Natural killer cell treated with Interleukin-12 subunit alpha and Interleukin-12 subunit beta and Interleukin-15 and Interleukin-18, amount 100 ng/mL, for 72 hours (primary cell): ENCODE measurements around the gene PELI1. TPM values are rescaled to one million over a fixed set of nuclear protein-coding genes. Genes with fewer than 3 reads are reported as not detected.

Experiments
- ATAC-seq, 2 donors: fragments of 150-1000 bp; cut with Tn5 transposase in 1 of 2; sonication (Bioruptor Pico), chemical (Tn5 transposase) in 1 of 2; 2 replicates each; pipeline ENCODE4 v1.10.0; 2021
- DNase-seq: peaks from one replicate; pipeline ENCODE4 v3.0.0; 2022; ENCODE audit warnings: low spot score
- H3K27ac Mint-ChIP-seq, 2 donors: 1 replicate in 1 of 2; 2 replicates in 1 of 2; pipeline ENCODE4 v1.8.0; 2022; ENCODE audit warnings: mixed read lengths in 2 of 2, mild to moderate bottlenecking in 1 of 2, moderate library complexity in 1 of 2
- H3K27me3 Mint-ChIP-seq, 2 donors: 1 replicate in 1 of 2; 2 replicates in 1 of 2; pipeline ENCODE4 v1.8.0; 2022; ENCODE audit warnings: mixed read lengths in 2 of 2
- H3K36me3 Mint-ChIP-seq: one replicate; pipeline ENCODE4 v1.8.0; 2022; ENCODE audit warnings: mixed read lengths
- H3K4me1 Mint-ChIP-seq, 2 donors: 1 replicate in 1 of 2; 2 replicates in 1 of 2; pipeline ENCODE4 v1.8.0; 2022; ENCODE audit warnings: low read depth in 2 of 2, mixed read lengths in 2 of 2, mild to moderate bottlenecking in 1 of 2
- H3K4me3 Mint-ChIP-seq: one replicate; pipeline ENCODE4 v1.8.0; 2022; ENCODE audit warnings: mixed read lengths
- H3K9me3 Mint-ChIP-seq: 2 replicates; pipeline ENCODE4 v1.8.0; 2022; ENCODE audit warnings: mixed read lengths
- total RNA-seq, 2 donors: library from RNA; stranded (reverse); gene quantifications; one replicate each; pipeline ENCODE4 v1.2.3, GENCODE V29; 2022

The PELI1 gene
- total RNA-seq, 2 donors from 2014 or later: 51.1 to 64.1 TPM

- no peak for ATAC-seq
- H3K4me1 Mint-ChIP-seq: peaks cover 0 to 2% of the 10 kb centered on the region in 2 donors
- peaks cover 0 to 4% of the 10 kb centered on the region in 2 donors for H3K27me3 Mint-ChIP-seq
- DNase-seq: no peak
- no peak overlapping the region for H3K27ac Mint-ChIP-seq
- no peaks in the 10 kb centered on the region for H3K36me3 Mint-ChIP-seq
- no peak overlapping the region for H3K4me3 Mint-ChIP-seq
- no peaks in the 10 kb centered on the region for H3K9me3 Mint-ChIP-seq
Observed at GRCh38 chr2:64168756-64169155, 24.5 kb upstream of the PELI1 start.

GRCh38 chr2:64168201-64168600 lies 24.0 kb upstream of the PELI1 start:
- H3K36me3 Mint-ChIP-seq: no peaks in the 10 kb centered on the region
- H3K27ac Mint-ChIP-seq: peak overlapping the region in 1 of 2 donors; percentile 19
- no peak overlapping the region for H3K4me3 Mint-ChIP-seq
- H3K27me3 Mint-ChIP-seq: peaks cover 0 to 4% of the 10 kb centered on the region in 2 donors
- no peaks in the 10 kb centered on the region for H3K4me1 Mint-ChIP-seq
- no peak for ATAC-seq
- no peaks in the 10 kb centered on the region for H3K9me3 Mint-ChIP-seq
- no peak for DNase-seq

- no peak overlapping the region for H3K4me3 Mint-ChIP-seq
- peaks cover 0 to 4% of the 10 kb centered on the region in 2 donors for H3K27me3 Mint-ChIP-seq
- no peaks in the 10 kb centered on the region for H3K36me3 Mint-ChIP-seq
- DNase-seq: no peak
- no peak for ATAC-seq
- H3K4me1 Mint-ChIP-seq: no peaks in the 10 kb centered on the region
- no peaks in the 10 kb centered on the region for H3K9me3 Mint-ChIP-seq
- no peak overlapping the region for H3K27ac Mint-ChIP-seq
Observed at GRCh38 chr2:64166637-64167420, 22.6 kb upstream of the PELI1 start.

GRCh38 chr2:64166212-64166611 lies 22.0 kb upstream of the PELI1 start:
- no peak overlapping the region for H3K4me3 Mint-ChIP-seq
- DNase-seq: no peak
- no peak for ATAC-seq
- H3K4me1 Mint-ChIP-seq: no peaks in the 10 kb centered on the region
- H3K9me3 Mint-ChIP-seq: no peaks in the 10 kb centered on the region
- peaks cover 0 to 4% of the 10 kb centered on the region in 2 donors for H3K27me3 Mint-ChIP-seq
- H3K36me3 Mint-ChIP-seq: no peaks in the 10 kb centered on the region
- H3K27ac Mint-ChIP-seq: no peak overlapping the region

- Mint-ChIP-seq H3K4me3 (no peak overlapping the region), H3K9me3 (no peaks in the 10 kb centered on the region), H3K4me1 (no peaks in the 10 kb centered on the region), H3K36me3 (no peaks in the 10 kb centered on the region), H3K27ac (no peak overlapping the region), H3K27me3 (peaks cover 0 to 4% of the 10 kb centered on the region in 2 donors)
- DNase-seq: no peak
- ATAC-seq: no peak
Observed at GRCh38 chr2:64165706-64166105, 21.5 kb upstream of the PELI1 start.

- H3K27me3 Mint-ChIP-seq: peaks cover 0 to 4% of the 10 kb centered on the region in 2 donors
- H3K9me3 Mint-ChIP-seq: no peaks in the 10 kb centered on the region
- no peak for DNase-seq
- H3K4me3 Mint-ChIP-seq: no peak overlapping the region
- H3K4me1 Mint-ChIP-seq: no peaks in the 10 kb centered on the region
- no peak for ATAC-seq
- H3K27ac Mint-ChIP-seq: no peak overlapping the region
- no peaks in the 10 kb centered on the region for H3K36me3 Mint-ChIP-seq
Observed at GRCh38 chr2:64164629-64165028, 20.4 kb upstream of the PELI1 start.

GRCh38 chr2:64162516-64162915 lies 18.3 kb upstream of the PELI1 start:
- Mint-ChIP-seq H3K4me3 (no peak overlapping the region), H3K36me3 (no peaks in the 10 kb centered on the region)

GRCh38 chr2:64157792-64158191 lies 13.6 kb upstream of the PELI1 start:
- Mint-ChIP-seq H3K4me3 (no peak overlapping the region), H3K9me3 (no peaks in the 10 kb centered on the region), H3K4me1 (no peaks in the 10 kb centered on the region), H3K27ac (no peak overlapping the region), H3K27me3 (peaks cover 14 to 21% of the 10 kb centered on the region in 2 donors), H3K36me3 (no peaks in the 10 kb centered on the region)
- DNase-seq (no peak), ATAC-seq (no peak)

More at GRCh38 chr2:64162516-64162915, 18.3 kb upstream of the PELI1 start:
- ATAC-seq: no peak
- no peak overlapping the region for H3K27ac Mint-ChIP-seq
- H3K4me1 Mint-ChIP-seq: no peaks in the 10 kb centered on the region
- H3K27me3 Mint-ChIP-seq: peaks cover 0 to 2% of the 10 kb centered on the region in 2 donors
- no peaks in the 10 kb centered on the region for H3K9me3 Mint-ChIP-seq
- DNase-seq: no peak

- Mint-ChIP-seq H3K4me1 (no peaks in the 10 kb centered on the region), H3K27me3 (peaks cover 16 to 21% of the 10 kb centered on the region in 2 donors), H3K4me3 (no peak overlapping the region), H3K9me3 (no peaks in the 10 kb centered on the region), H3K27ac (peak overlapping the region in 1 of 2 donors; percentile 11), H3K36me3 (no peaks in the 10 kb centered on the region)
- ATAC-seq (no peak), DNase-seq (no peak)
Observed at GRCh38 chr2:64153811-64154210, 9.6 kb upstream of the PELI1 start.

- Mint-ChIP-seq H3K4me3 (no peak overlapping the region), H3K27me3 (peaks cover 12 to 21% of the 10 kb centered on the region in 2 donors), H3K4me1 (no peaks in the 10 kb centered on the region), H3K27ac (no peak overlapping the region), H3K36me3 (no peaks in the 10 kb centered on the region), H3K9me3 (no peaks in the 10 kb centered on the region)
- DNase-seq (no peak), ATAC-seq (no peak)
Observed at GRCh38 chr2:64151476-64151875, 7.3 kb upstream of the PELI1 start.

GRCh38 chr2:64145714-64146113 lies 1.5 kb upstream of the PELI1 start:
- Mint-ChIP-seq H3K4me3 (no peak overlapping the region), H3K4me1 (peaks cover 18 to 31% of the 10 kb centered on the region in 2 donors), H3K27me3 (no peaks in the 10 kb centered on the region), H3K36me3 (peaks cover 7% of the 10 kb centered on the region), H3K27ac (no peak overlapping the region), H3K9me3 (no peaks in the 10 kb centered on the region)
- ATAC-seq: no peak
- DNase-seq: no peak

GRCh38 chr2:64145119-64145518 lies 899 bp upstream of the PELI1 start:
- DNase-seq (no peak), ATAC-seq (no peak)
- Mint-ChIP-seq H3K9me3 (no peaks in the 10 kb centered on the region), H3K36me3 (peaks cover 7% of the 10 kb centered on the region), H3K27ac (peak overlapping the region; percentile 49 to 52), H3K27me3 (no peaks in the 10 kb centered on the region), H3K4me1 (peaks cover 19 to 32% of the 10 kb centered on the region in 2 donors), H3K4me3 (peak overlapping the region; percentile 82)

- H3K27me3 Mint-ChIP-seq: no peaks in the 10 kb centered on the region
- peak overlapping the region; percentile 99 for H3K4me3 Mint-ChIP-seq
- ATAC-seq: peak; percentile 41 to 48
- H3K27ac Mint-ChIP-seq: peak overlapping the region; percentile 85 to 97
- peak; percentile 66 for DNase-seq
- peaks cover 24 to 38% of the 10 kb centered on the region in 2 donors for H3K4me1 Mint-ChIP-seq
- H3K36me3 Mint-ChIP-seq: peaks cover 7% of the 10 kb centered on the region
- H3K9me3 Mint-ChIP-seq: no peaks in the 10 kb centered on the region
Observed at GRCh38 chr2:64143169-64144056, 807 bp downstream of the PELI1 start.

GRCh38 chr2:64142741-64143168 lies 1.5 kb downstream of the PELI1 start:
- peaks cover 30 to 44% of the 10 kb centered on the region in 2 donors for H3K4me1 Mint-ChIP-seq

More at GRCh38 chr2:64142741-64143168, 1.5 kb downstream of the PELI1 start:
- Mint-ChIP-seq H3K27ac (peak overlapping the region; percentile 85 to 97), H3K36me3 (peaks cover 7% of the 10 kb centered on the region), H3K4me3 (peak overlapping the region; percentile 99), H3K9me3 (no peaks in the 10 kb centered on the region), H3K27me3 (no peaks in the 10 kb centered on the region)
- DNase-seq (no peak), ATAC-seq (no peak)
